Transverse colon (tissue), 4 donors: Measurements from ENCODE around the gene TMEM161B. TPM values are rescaled to one million over a fixed set of nuclear protein-coding genes. Genes with fewer than 3 reads are reported as not detected.
"Not testable (repeated sequence)": the region's sequence is repeated elsewhere in the genome, so short reads cannot be mapped to it uniquely, and the experiment has no call there.

Source experiments
- DNase-seq: peaks from one replicate; pipeline ENCODE4 v3.0.0-alpha.2; 2019
- H3K27ac ChIP-seq, 4 donors: fragments of 200-600 bp; sonication (generic); 2 replicates each; pipeline ENCODE4 v1.5.1; 2016 to 2018; ENCODE audit warnings: inconsistent platforms in 4 of 4
- H3K27me3 ChIP-seq: fragments of 200-600 bp; sonication (generic); 2 replicates; pipeline ENCODE4 v1.5.1; 2017; ENCODE audit warnings: inconsistent platforms
- H3K36me3 ChIP-seq, 4 donors: fragments of 200-600 bp; sonication (generic); 2 replicates each; pipeline ENCODE4 v1.5.1; 2017 to 2019; ENCODE audit warnings: inconsistent platforms in 4 of 4
- H3K4me1 ChIP-seq, 4 donors: fragments of 200-600 bp; sonication (generic); 2 replicates each; pipeline ENCODE4 v1.5.1; 2017 to 2020; ENCODE audit warnings: inconsistent platforms in 4 of 4
- H3K4me3 ChIP-seq, 4 donors: fragments of 200-600 bp; sonication (generic); 1 replicate in 1 of 4; 2 replicates in 3 of 4; pipeline versions ENCODE4 v1.5.1 to v1.6.1; 2017 to 2019; ENCODE audit warnings: inconsistent platforms in 4 of 4
- H3K9me3 ChIP-seq, 2 donors: fragments of 200-600 bp; sonication (generic); 2 replicates each; pipeline ENCODE4 v1.5.1; 2017 to 2019; ENCODE audit warnings: inconsistent platforms in 2 of 2
- CTCF ChIP-seq, 5 experiments: fragments of 200-600 bp in 3 of 5; fragments of 450-650 bp in 2 of 5; sonication (generic) in 3 of 5; IDR thresholded peaks; 1 replicate in 2 of 5; 2 replicates in 3 of 5; pipeline ENCODE4 v1.5.1; 2016 to 2017; ENCODE audit warnings: antibody characterized with exemption in 5 of 5, inconsistent platforms in 3 of 5, mild to moderate bottlenecking in 2 of 5, moderate library complexity in 1 of 5
- EP300 ChIP-seq: sonication (generic); formaldehyde crosslinking; IDR thresholded peaks from one replicate; pipeline ENCODE4 v1.6.1; 2017; ENCODE audit warnings: antibody characterized with exemption, low read depth
- POLR2A ChIP-seq: fragments of 450-650 bp; IDR thresholded peaks from one replicate; pipeline ENCODE4 v1.6.1; 2016; ENCODE audit warnings: antibody characterized with exemption, mild to moderate bottlenecking, moderate library complexity
- POLR2AphosphoS5 ChIP-seq, 3 donors: sonication (generic); formaldehyde crosslinking; IDR thresholded peaks; one replicate each; pipeline ENCODE4 v1.6.1; 2016; ENCODE audit warnings: antibody characterized with exemption in 3 of 3
- WGBS, 2 donors: methylation state at CpG; one replicate each; pipeline ENCODE4 v1.1.5; 2018; ENCODE audit warnings: low coverage in 1 of 2; 5-methylcytosine and 5-hydroxymethylcytosine counted together
- in situ Hi-C, 4 donors: fragments of 200-750 bp; cut with MboI; loops; one replicate each; pipeline versions ENCODE4 v1.15.0 to v1.15.1; 2017; ENCODE audit warnings: low sequenced_read_pairs in 3 of 4, low pct_ligation_motif_present in 1 of 4, low pct_unique_long_range_greater_than_20kb in 1 of 4
- intact Hi-C: fragments of 100-400 bp; cut with DNase I; formaldehyde crosslinking; loops from one replicate; pipeline ENCODE4 v1.15.1; 2023; ENCODE audit warnings: low total_unique reads
- total RNA-seq, 4 donors: library from RNA; depleted of rRNA; stranded (reverse); fragments of >200 nt; gene quantifications; one replicate each; pipeline ENCODE4 v1.1.0, GENCODE V29; 2016

TMEM161B gene
- total RNA-seq, 4 donors from 2014 or later = 19.5 to 40.8 (median 27.0) TPM

GRCh38 chr5:88188458-88189132, 80.0 kb downstream of the TMEM161B start:
- no peak for DNase-seq
- WGBS, 2 donors = 91 to 96% methylated on average over 8 to 9 of the region's 9 CpGs
- peaks cover 0 to 26% (median 7%) of the 10 kb centered on the region in 4 donors for H3K36me3 ChIP-seq
- no peaks in the 10 kb centered on the region for H3K4me1 ChIP-seq
- H3K9me3 ChIP-seq = peaks cover 23 to 34% of the 10 kb centered on the region in 2 donors
- TF ChIP-seq POLR2AphosphoS5 (IDR thresholded peaks at IDR 0.05) (no peak), EP300 (no peak), POLR2A (no peak), CTCF (IDR thresholded peaks at IDR 0.05) (no peak)
- no peak overlapping the region for H3K4me3 ChIP-seq
- in situ Hi-C loops (no loop called here), intact Hi-C loops (no loop called here)
- H3K27me3 ChIP-seq = no peaks in the 10 kb centered on the region
- no peak overlapping the region for H3K27ac ChIP-seq

- Histone ChIP-seq H3K9me3 (peaks cover 6 to 15% of the 10 kb centered on the region in 2 donors), H3K27me3 (no peaks in the 10 kb centered on the region), H3K36me3 (peaks cover 0 to 7% (median 1%) of the 10 kb centered on the region in 4 donors), H3K4me3 (no peak overlapping the region), H3K4me1 (no peaks in the 10 kb centered on the region), H3K27ac (no peak overlapping the region)
- no peak for TF ChIP-seq CTCF (IDR thresholded peaks at IDR 0.05)
- no peak for TF ChIP-seq POLR2AphosphoS5 (IDR thresholded peaks at IDR 0.05)
- in situ Hi-C loops (no loop called here), intact Hi-C loops (no loop called here)
- DNase-seq = no peak
These were observed 85.4 kb downstream of the TMEM161B start for GRCh38 chr5:88183255-88183654.

DNA sequence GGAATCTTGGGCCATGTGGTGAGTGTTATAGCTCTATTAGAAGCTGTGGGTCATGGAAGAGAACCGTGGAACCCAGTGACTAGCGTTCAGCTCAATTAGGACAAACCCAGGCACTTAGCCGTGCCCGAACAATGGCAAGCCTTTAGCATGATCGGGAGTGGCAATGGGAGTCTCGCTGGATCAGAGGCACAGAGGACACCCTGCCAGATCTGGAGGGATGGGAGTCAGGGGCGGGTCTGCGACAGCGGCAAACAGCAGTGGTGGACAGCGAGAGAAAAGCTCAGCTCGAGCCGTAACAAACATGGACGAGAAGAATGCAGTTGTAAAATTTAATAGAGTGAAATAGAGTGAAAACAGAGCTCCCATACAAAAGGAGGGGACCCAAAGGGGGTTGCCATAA, 91.2 kb downstream of the TMEM161B start:
- H3K4me1 ChIP-seq, H3K36me3 ChIP-seq, H3K27ac ChIP-seq, in situ Hi-C loops, H3K9me3 ChIP-seq, H3K27me3 ChIP-seq, H3K4me3 ChIP-seq, DNase-seq, intact Hi-C loops: not testable (repeated sequence)
- 87% methylated on average over 13 of the region's 13 CpGs; no CpG with 5 or more reads in 1 of the 2 donors for WGBS, 2 donors

GRCh38 chr5:88172847-88173758, 95.5 kb downstream of the TMEM161B start:
- H3K4me1 ChIP-seq = no peaks in the 10 kb centered on the region
- no peaks in the 10 kb centered on the region for H3K9me3 ChIP-seq
- DNase-seq = no peak
- WGBS, 2 donors = 40 to 44% methylated on average over 1 to 14 of the region's 14 CpGs
- no peak overlapping the region for H3K27ac ChIP-seq
- peaks cover 7% of the 10 kb centered on the region for H3K27me3 ChIP-seq
- TF ChIP-seq CTCF (IDR thresholded peaks at IDR 0.05) = no peak
- TF ChIP-seq EP300 = no peak
- TF ChIP-seq POLR2AphosphoS5 (IDR thresholded peaks at IDR 0.05) = no peak
- TF ChIP-seq POLR2A = no peak
- in situ Hi-C loops (no loop called here), intact Hi-C loops (no loop called here)
- H3K4me3 ChIP-seq = no peak overlapping the region
- H3K36me3 ChIP-seq = no peaks in the 10 kb centered on the region
